Measurements from ENCODE around the gene SUFU.

The SUFU gene

DNA sequence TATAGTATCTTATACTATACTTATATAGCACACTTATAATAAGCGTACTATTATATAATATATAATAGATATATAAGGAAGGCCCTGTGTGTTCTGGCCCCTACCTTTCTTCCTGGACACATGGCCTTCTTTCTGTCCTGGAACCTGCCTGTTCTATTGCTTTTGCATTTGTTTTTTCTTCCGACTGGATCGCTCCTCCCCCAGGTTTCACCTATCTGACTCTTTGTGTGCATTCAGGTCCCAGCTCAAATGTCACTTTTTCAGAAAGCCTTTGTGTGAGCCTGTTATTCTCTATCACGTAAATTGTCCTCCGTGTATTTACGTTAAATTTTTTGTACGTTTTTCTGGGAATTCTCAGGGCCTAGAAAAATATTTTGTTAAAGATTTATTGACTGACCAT lies 137.6 kb downstream of the SUFU start:
- TF ChIP-seq GATA2 (IDR thresholded peaks at IDR 0.05; ENCODE audit: low read depth, low read length) (no peak), GATA3 (IDR thresholded peaks at IDR 0.05; ENCODE audit: low read depth, low read length) (no peak)

DNA sequence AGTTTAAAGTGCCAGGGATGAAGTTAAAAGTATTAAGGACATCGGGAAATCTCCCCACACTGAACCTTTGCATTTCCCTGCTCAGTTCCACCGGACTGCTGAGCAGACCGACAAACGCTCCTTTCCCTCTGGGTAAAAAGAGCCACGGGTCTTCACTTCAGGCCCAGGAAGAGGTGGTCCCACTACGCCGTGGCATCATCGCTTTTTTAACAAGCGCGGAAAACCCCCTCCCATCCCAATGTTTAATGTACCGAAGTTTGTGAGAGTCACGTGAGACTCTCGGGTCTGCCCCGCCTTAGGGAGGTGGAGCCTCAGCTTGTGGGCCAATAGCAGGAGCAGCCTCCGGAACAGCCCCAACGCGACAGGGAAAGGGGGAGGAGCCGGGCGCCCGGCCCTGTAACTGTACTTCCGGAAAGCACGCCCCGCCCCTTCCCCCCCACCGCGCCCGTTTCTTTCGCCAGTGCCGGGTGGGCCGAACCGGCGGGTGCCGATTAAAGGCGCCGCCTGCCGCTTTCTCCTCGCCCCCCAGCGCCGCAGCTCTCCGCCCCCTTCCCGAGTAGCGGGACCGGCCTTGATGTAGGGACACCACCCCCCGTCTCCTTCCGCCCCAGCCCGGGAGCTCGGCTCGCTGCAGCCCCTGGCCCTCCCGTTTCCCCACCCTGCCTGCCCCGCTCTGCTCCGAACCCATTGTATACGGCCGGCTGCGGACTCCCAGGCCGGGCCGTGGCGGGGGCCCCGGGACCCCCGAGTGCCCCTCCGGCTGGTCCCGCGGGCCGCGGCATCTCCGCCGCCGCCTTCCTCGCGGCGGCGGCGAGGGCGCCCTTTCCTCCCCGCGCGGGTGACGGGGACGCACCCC lies 138.3 kb downstream of the SUFU start:
- TF ChIP-seq GATA2 (IDR thresholded peaks at IDR 0.05; ENCODE audit: low read depth, low read length) (no peak), GATA3 (IDR thresholded peaks at IDR 0.05; ENCODE audit: low read depth, low read length) (no peak)

DNA sequence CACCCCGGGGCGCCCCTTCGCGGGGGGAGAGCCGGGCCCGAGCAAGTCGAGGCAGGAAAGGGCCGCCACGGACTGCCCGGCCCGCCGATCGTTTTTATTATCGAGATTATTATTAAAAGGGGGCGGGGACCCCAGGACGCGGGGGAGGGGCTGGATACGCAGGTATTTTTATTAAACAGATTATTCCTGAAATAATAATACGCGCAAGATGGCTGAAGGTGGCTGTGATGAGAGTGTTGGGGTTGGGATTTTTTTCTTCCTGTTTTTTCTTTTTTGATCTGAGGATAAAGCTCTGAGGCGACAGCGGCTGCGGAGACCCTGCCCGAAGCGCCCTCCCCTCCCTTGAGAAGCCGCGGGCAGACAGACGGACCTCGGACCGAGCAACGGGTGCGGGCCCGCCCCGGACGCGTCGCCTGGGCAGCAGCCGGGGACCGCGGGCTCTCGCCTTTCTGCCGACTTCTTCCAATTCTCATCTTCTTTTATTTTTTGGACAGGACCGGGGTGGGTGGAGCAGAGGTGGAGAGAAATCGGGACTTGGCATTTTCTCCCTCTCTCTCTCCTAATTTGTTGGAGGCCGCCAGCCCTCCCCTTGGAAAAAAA lies 139.1 kb downstream of the SUFU start:
- TF ChIP-seq GATA2 (IDR thresholded peaks at IDR 0.05; ENCODE audit: low read depth, low read length) = no peak
- TF ChIP-seq GATA3 (IDR thresholded peaks at IDR 0.05; ENCODE audit: low read depth, low read length) = no peak

DNA sequence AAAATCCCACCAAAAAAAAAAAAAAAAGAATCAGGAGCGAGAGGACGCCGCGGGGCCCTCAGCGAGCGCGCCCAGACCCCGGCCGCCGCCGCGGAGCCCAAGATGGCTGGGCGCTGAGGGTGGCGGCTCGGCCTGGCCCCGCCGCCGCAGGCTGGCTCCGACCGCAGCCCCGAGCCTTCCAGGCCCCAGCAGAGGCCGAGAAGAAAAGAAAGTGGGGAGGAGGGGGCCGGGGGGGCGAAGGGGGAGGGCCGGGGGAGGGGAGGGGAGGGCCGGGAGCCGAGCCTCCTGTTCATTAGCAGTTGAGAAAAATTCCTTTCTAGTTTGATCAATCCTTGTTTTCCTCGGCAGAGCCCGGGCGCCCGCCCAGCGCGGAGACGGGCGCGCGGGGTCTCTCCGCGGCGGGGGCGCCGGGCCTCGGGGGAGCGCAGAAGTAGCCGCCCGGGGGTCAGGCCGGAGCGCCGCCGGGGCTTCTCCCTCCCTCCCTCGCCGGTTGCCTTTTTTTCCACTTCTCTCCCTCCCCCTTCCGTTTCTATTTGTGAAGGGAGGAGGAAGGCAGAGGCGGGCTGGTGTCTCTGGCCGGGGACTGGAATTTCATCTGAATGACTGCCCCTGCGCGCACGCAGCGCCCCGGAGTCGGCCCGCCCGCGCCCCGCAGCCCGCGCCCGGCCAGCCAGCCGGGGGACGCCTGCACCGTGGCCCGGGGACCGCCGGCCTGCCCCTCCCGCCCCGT lies 139.7 kb downstream of the SUFU start:
- TF ChIP-seq GATA2 (IDR thresholded peaks at IDR 0.05; ENCODE audit: low read depth, low read length) (no peak), GATA3 (IDR thresholded peaks at IDR 0.05; ENCODE audit: low read depth, low read length) (no peak)

DNA sequence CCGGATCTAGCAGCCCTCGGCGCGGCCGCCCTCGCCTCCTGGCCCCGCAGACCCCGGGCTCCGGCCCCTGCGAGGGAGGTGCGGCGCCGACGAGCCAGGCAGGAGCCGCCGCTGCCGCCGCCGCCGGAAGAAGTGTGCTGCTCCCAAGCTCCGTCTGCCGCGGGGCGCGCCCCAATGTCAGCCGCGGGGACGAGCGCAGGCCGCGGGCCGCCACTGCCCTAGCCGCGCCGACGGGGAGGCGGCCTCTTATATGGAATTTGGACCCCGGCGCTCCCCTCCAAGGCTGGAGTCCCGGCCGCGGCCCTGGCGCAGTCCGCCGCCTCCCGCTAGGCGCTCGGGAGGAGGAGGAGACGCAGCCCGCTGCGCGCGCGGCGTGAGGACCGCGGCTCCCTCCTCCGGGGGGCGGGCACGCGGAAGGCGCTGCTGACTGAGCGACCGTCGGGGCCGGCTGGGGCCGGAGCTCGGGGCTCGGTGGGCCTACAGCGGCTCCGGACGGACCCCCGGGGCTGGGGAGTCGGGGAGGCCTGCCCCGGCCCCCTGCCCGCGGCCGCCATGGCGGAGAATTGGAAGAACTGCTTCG lies 140.4 kb downstream of the SUFU start, which contains the start of gene TRIM8:
Gene TRIM8, plus strand, starts transcription at position 414 of the 580 bp plus-strand sequence. Its CDS starts 139 bp downstream, at position 553.
- TF ChIP-seq GATA3 (IDR thresholded peaks at IDR 0.05; ENCODE audit: low read depth, low read length) (no peak), GATA2 (IDR thresholded peaks at IDR 0.05; ENCODE audit: low read depth, low read length) (no peak)

DNA sequence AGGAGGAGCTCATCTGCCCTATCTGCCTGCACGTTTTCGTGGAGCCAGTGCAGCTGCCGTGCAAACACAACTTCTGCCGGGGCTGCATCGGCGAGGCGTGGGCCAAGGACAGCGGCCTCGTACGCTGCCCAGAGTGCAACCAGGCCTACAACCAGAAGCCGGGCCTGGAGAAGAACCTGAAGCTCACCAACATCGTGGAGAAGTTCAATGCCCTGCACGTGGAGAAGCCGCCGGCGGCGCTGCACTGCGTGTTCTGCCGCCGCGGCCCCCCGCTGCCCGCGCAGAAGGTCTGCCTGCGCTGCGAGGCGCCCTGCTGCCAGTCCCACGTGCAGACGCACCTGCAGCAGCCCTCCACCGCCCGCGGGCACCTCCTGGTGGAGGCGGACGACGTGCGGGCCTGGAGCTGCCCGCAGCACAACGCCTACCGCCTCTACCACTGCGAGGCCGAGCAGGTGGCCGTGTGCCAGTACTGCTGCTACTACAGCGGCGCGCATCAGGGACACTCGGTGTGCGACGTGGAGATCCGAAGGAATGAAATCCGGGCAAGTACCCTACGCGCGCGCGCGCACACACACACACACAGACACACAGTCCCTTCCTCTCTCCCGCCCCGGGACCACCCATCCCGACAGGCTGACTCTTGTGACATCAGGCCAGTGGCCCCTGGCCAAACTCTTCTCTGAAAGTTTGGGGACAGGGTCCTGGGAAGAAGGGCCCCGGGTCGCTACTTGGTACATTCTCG lies 141.0 kb downstream of the SUFU start:
- no peak for TF ChIP-seq GATA3 (IDR thresholded peaks at IDR 0.05; ENCODE audit: low read depth, low read length)
- TF ChIP-seq GATA2 (IDR thresholded peaks at IDR 0.05; ENCODE audit: low read depth, low read length) = no peak

DNA sequence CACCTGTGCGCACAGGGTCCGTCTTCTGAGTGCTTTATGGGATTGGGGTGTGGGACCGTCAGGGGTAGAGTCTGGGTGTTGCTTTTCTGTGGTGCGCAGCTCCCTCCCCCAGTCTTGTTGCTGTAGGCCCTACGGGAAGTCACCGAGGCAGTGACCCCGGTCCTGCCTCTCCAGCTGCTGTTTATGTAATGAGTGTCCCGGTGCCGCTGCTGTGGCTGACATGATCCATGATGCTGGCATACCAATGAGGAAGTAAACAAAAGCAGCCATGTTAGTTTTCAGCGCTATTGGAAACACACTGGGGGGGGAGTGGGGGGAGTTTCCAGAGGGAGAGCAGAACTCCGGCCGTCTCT lies 141.6 kb downstream of the SUFU start:
- TF ChIP-seq GATA2 (IDR thresholded peaks at IDR 0.05; ENCODE audit: low read depth, low read length) (no peak), GATA3 (IDR thresholded peaks at IDR 0.05; ENCODE audit: low read depth, low read length) (no peak)

DNA sequence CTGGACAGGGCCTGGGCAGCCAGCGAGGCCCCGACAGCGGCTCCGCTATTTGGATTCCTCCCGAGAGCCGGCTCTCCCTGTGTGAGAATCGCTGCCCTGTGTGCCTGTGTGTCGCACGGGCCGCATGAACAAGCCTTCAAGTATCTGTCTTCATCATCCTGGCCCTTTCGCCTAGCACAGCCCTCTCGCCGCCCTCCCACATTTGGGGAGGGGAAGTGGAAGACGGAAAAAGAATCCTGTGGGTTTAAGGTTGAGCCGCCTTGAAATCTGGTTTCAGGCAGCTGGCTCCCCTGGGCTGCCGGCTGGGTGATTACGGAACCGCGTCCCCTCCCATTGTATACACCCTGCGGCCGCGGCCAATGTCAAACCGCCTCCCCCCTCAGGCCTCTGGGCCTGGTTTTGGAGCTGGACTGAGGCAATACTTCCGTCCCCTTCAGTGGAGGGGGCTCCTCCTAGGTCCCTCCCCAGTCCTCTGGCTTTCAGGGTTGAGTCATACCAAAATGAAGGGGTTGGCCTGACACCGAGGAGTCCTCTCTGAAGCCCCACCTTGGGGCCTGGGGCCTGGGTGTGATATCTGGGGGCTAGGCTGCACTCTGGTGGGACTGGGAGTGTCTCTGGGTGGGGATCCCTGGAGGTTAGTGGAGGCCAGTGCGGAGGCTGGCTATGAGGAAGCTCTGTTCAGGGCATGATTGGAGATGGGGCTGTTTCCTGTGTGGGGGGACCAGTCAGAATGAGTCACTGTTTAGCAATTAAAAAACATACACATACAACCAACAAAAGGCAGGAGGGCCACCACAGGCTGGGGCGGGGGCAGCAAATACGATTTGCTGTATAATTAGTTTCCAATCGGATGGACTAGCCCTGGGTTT lies 142.2 kb downstream of the SUFU start:
- TF ChIP-seq GATA2 (IDR thresholded peaks at IDR 0.05; ENCODE audit: low read depth, low read length) (no peak), GATA3 (IDR thresholded peaks at IDR 0.05; ENCODE audit: low read depth, low read length) (no peak)

DNA sequence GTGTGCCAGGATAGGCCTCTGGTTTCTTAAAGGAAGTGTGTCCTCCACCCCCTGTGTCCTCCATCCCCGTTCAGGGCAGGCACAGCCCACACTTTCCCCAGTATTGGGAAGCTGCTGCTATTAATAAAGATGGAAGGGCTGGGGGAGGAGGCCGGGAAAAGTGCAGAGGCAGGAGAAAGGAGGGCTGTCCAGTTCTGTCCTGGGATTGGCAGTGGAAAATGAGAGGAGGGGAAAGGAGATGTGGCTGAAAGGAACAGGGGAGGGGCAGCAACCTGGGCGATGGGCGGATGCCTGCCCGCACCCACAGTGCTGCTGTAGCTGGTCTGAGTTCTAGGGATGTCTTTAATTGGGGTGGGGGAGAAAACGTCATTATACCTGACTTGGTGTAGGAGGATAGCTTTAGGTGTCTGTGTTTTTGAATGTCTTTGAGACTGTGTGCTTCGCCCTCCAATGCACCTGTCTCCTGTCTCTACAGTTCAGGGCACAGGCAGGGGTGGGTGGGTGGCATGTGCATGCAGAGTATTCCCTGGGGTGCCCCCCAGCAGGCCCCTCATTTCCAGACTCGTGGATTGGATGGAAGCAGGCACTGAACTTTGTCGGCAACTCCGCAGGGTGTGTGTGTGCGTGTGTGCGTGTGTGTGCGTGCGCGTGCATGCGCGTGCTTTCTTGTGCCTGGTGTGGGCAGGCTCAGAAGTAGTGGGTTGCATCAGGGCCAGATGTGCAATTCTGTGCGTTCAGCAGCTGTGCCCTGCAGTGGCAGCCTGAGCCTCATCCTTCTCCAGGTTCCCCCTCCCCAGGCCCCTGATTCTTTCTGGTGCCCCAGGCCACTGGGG lies 143.1 kb downstream of the SUFU start:
- TF ChIP-seq GATA2 (IDR thresholded peaks at IDR 0.05; ENCODE audit: low read depth, low read length) (no peak), GATA3 (IDR thresholded peaks at IDR 0.05; ENCODE audit: low read depth, low read length) (no peak)

DNA sequence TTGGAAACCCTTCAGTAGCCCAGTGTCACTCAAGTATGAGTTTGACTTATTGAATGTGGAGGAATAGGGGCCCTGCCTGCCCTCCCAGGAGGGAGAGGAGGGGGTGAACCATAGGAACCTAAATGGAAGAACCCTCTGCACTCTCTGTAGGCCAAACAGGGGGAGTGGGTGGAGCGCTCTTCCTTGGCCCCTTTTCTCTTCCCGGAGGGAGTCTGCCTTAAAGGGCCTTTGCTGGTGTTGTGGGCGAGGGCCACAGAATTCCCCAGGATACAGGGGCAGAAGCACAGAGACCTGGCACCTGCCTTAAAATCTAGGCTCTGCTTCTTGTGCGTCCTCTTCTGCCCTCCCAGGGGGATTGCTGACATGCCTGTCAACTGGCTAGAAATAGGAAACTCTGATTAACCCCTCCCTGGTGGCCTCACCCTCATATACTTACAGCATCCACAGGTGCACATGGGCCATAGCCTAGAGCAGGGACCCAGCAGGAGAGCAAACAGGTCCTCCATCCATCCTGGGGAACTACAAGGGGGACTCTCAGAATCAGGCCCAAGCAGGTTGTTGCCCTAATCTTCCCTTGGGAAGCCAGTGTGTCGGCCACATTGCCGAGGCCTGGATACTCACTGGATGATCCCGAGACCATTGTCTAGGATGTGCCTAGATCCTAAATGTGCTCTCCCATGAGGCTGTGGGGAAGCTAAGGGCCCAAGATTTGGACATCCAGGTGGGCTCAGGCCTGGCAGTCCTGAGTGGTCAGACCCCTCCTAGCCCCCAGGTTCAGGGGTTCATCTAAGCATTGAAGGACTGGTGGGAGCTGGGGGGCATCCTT lies 143.9 kb downstream of the SUFU start:
- TF ChIP-seq GATA2 (IDR thresholded peaks at IDR 0.05; ENCODE audit: low read depth, low read length) = no peak
- TF ChIP-seq GATA3 (IDR thresholded peaks at IDR 0.05; ENCODE audit: low read depth, low read length) = no peak

DNA sequence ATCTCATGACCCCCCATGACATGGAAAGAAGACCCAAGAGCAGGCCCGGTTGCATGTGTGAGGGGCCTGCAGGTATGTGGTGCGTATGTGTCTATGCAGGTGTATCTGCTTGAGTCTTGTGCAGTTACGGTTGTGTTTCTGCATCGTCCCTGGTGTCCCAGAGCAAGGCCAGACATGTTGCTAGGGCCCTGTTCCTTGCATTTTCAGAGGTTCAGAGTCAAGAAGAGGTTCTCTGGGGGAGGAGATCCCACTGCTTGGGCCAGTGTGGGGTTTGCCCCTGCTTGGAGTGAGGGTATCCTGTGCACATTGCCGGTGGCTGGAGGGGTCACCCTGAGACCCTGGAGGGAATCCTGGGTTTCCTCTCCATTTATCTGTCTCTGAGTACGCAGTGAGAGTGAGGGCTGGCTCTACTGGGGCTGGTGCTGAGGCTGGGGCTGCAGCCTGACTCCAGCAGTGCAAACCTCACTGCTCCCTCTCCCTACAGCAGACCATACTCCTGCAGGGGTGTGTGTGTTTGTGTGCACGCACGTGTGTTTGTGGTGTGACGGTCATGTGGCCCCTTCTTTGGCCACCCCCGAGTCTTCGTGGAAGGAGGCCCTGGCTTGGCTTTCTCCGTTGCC lies 144.6 kb downstream of the SUFU start:
- TF ChIP-seq GATA3 (IDR thresholded peaks at IDR 0.05; ENCODE audit: low read depth, low read length) (no peak), GATA2 (IDR thresholded peaks at IDR 0.05; ENCODE audit: low read depth, low read length) (no peak)

Measured in SH-SY5Y (cell line).